Measurements from ENCODE around the gene SVBP.

DNA sequence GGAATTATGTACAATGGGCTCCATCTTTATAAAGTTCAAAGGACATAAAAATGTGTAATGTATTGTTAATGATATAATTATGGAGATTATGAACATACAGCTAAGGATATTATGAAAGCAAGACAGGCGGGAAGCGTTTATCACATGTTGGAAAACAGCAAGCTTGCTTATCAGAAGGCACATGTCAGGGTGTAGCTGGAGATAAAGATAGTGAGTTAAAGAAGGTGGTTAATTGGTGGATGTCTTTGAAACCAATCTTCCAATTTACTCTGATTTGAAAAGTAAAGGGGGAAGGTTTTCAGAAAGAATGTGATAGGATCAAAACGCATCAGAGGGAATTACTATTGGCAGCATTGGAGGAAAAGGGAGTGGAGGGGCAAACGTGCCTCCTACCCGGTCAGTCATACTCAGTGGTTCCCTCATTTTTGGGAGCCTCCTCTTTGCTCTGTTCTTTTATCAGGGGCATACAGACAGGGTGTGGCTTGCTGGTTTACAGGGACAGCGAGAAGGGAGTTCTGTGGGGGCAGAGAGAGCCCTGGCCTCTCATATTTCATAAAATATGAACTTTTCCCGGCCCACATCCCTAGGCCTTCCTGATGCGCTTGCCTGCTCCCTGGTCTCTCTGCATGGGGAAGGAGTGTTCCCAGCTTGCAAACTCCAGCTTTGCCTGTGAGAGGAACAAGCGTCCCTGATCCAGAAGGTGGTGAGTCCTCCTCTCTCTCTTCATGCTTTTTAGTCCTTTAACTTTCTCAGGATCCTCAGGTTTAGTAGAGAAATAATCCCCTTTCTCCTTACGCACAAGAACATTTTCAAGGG, 8.0 kb upstream of the SVBP start:
- TF ChIP-seq POLR2A (IDR thresholded peaks at IDR 0.05; ENCODE audit: low read depth, low read length) (no peak), FOS (IDR thresholded peaks at IDR 0.05; ENCODE audit: borderline replicate concordance, insufficient read depth, low read length) (no peak), POLR2AphosphoS5 (IDR thresholded peaks at IDR 0.05; ENCODE audit: insufficient read depth, low read depth, low read length) (no peak), EZH2 (IDR thresholded peaks at IDR 0.05; ENCODE audit: borderline replicate concordance, low read depth, low read length, severe bottlenecking) (no peak), JUN (IDR thresholded peaks at IDR 0.05; ENCODE audit: borderline replicate concordance, insufficient read depth, insufficient read length, low read depth) (no peak)
- TF ChIP-seq, protein P1, sequence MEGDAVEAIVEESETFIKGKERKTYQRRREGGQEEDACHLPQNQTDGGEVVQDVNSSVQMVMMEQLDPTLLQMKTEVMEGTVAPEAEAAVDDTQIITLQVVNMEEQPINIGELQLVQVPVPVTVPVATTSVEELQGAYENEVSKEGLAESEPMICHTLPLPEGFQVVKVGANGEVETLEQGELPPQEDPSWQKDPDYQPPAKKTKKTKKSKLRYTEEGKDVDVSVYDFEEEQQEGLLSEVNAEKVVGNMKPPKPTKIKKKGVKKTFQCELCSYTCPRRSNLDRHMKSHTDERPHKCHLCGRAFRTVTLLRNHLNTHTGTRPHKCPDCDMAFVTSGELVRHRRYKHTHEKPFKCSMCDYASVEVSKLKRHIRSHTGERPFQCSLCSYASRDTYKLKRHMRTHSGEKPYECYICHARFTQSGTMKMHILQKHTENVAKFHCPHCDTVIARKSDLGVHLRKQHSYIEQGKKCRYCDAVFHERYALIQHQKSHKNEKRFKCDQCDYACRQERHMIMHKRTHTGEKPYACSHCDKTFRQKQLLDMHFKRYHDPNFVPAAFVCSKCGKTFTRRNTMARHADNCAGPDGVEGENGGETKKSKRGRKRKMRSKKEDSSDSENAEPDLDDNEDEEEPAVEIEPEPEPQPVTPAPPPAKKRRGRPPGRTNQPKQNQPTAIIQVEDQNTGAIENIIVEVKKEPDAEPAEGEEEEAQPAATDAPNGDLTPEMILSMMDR (IDR thresholded peaks at IDR 0.05; ENCODE audit: extremely low read depth in 1 of 2, insufficient read depth in 1 of 2, low read depth in 1 of 2, low read length in 2 of 2): no peak
- TF ChIP-seq, protein P2, sequence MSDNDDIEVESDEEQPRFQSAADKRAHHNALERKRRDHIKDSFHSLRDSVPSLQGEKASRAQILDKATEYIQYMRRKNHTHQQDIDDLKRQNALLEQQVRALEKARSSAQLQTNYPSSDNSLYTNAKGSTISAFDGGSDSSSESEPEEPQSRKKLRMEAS (IDR thresholded peaks at IDR 0.05; ENCODE audit: insufficient read depth, insufficient read length): no peak
